ENCODE data around the gene PPM1K.

- no peak for TF ChIP-seq EP300 (conservative IDR thresholded peaks at IDR 0.05; ENCODE audit: poor library complexity, severe bottlenecking)
- no peak for TF ChIP-seq SMC3 (conservative IDR thresholded peaks at IDR 0.05; ENCODE audit: poor library complexity)
- no peak for TF ChIP-seq RAD21 (conservative IDR thresholded peaks at IDR 0.05)
Measured at GRCh38 chr4:88217169-88217568, 67.2 kb downstream of the PPM1K start.
